ENCODE data around the gene WFDC2. TPM values are rescaled to one million over a fixed set of nuclear protein-coding genes. Genes with fewer than 3 reads are reported as not detected.

Gene WFDC2
- total RNA-seq, 1 donor from 2014 or later, result 4.1 TPM

- Histone ChIP-seq H3K27ac (ENCODE audit: low read depth, low read length) (no peak overlapping the region), H3K27me3 (ENCODE audit: insufficient read depth, low read length) (peaks cover 14% of the 10 kb centered on the region), H3K9ac (ENCODE audit: low read length) (no peak overlapping the region), H3K9me3 (ENCODE audit: insufficient read depth, low read depth, low read length) (no peaks in the 10 kb centered on the region), H3K4me1 (ENCODE audit: insufficient read depth, low read length) (no peaks in the 10 kb centered on the region), H2AFZ (ENCODE audit: low read depth, low read length) (no peak overlapping the region), H3K36me3 (ENCODE audit: insufficient read depth, low read length) (no peaks in the 10 kb centered on the region), H4K20me1 (ENCODE audit: insufficient read depth, low read length) (no peaks in the 10 kb centered on the region), H3K4me2 (ENCODE audit: low read length) (no peak overlapping the region), H3K4me3 (ENCODE audit: insufficient read depth, low read depth, low read length) (no peak overlapping the region), H3K79me2 (ENCODE audit: insufficient read depth, low read length) (no peaks in the 10 kb centered on the region)
- TF ChIP-seq EZH2 (IDR thresholded peaks at IDR 0.05; ENCODE audit: insufficient read depth, low read length), result no peak
- TF ChIP-seq, protein P1, sequence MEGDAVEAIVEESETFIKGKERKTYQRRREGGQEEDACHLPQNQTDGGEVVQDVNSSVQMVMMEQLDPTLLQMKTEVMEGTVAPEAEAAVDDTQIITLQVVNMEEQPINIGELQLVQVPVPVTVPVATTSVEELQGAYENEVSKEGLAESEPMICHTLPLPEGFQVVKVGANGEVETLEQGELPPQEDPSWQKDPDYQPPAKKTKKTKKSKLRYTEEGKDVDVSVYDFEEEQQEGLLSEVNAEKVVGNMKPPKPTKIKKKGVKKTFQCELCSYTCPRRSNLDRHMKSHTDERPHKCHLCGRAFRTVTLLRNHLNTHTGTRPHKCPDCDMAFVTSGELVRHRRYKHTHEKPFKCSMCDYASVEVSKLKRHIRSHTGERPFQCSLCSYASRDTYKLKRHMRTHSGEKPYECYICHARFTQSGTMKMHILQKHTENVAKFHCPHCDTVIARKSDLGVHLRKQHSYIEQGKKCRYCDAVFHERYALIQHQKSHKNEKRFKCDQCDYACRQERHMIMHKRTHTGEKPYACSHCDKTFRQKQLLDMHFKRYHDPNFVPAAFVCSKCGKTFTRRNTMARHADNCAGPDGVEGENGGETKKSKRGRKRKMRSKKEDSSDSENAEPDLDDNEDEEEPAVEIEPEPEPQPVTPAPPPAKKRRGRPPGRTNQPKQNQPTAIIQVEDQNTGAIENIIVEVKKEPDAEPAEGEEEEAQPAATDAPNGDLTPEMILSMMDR (IDR thresholded peaks at IDR 0.05; ENCODE audit: insufficient read depth, low read depth, low read length), result peak; percentile 3
- H3K4me3 Mint-ChIP-seq (ENCODE audit: unreplicated experiment), result no peak overlapping the region
- no peak overlapping the region for H3K27ac Mint-ChIP-seq (ENCODE audit: unreplicated experiment)
- H3K4me1 Mint-ChIP-seq (ENCODE audit: low read depth, unreplicated experiment), result no peaks in the 10 kb centered on the region
- no peaks in the 10 kb centered on the region for H3K36me3 Mint-ChIP-seq (ENCODE audit: low read depth, unreplicated experiment)
- peaks cover 7% of the 10 kb centered on the region for H3K27me3 Mint-ChIP-seq (ENCODE audit: low read depth, unreplicated experiment)
- DNase-seq (ENCODE audit: low read depth) (no peak), FAIRE-seq (no peak)
- no peaks in the 10 kb centered on the region for H3K9me3 Mint-ChIP-seq (ENCODE audit: unreplicated experiment)
These were observed 17.7 kb downstream of the WFDC2 start for GRCh38 chr20:45487231-45487635.

DNA sequence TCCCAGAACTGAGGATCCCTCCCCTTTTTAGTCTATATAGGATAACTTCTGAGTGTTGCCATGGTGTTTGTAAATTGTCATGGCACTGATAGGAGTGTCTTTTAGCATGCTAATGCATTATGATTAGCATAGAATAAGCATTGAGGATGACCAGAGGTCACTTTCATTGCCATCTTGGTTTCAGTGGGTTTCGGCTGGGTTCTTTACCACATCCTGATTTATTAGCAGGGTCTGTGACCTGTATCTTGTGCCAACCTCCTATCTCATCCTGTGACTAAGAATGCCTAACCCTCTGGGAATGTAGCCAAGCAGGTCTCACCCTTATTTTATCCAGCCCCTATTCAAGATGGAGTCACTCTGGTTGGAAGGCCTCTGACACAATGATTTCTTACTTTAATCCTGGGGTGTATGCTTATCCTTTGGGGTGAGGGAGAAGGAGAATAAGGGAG, 19.6 kb downstream of the WFDC2 start:
- Mint-ChIP-seq H3K27ac (ENCODE audit: unreplicated experiment) (no peak overlapping the region), H3K36me3 (ENCODE audit: low read depth, unreplicated experiment) (no peaks in the 10 kb centered on the region), H3K9me3 (ENCODE audit: unreplicated experiment) (no peaks in the 10 kb centered on the region), H3K27me3 (ENCODE audit: low read depth, unreplicated experiment) (peaks cover 7% of the 10 kb centered on the region), H3K4me3 (ENCODE audit: unreplicated experiment) (no peak overlapping the region), H3K4me1 (ENCODE audit: low read depth, unreplicated experiment) (no peaks in the 10 kb centered on the region)
- Histone ChIP-seq H2AFZ (ENCODE audit: low read depth, low read length) (no peak overlapping the region), H3K4me1 (ENCODE audit: insufficient read depth, low read length) (no peaks in the 10 kb centered on the region), H3K27me3 (ENCODE audit: insufficient read depth, low read length) (peaks cover 14% of the 10 kb centered on the region), H3K4me2 (ENCODE audit: low read length) (no peak overlapping the region), H3K9ac (ENCODE audit: low read length) (no peak overlapping the region), H3K36me3 (ENCODE audit: insufficient read depth, low read length) (no peaks in the 10 kb centered on the region), H3K9me3 (ENCODE audit: insufficient read depth, low read depth, low read length) (no peaks in the 10 kb centered on the region), H4K20me1 (ENCODE audit: insufficient read depth, low read length) (no peaks in the 10 kb centered on the region), H3K4me3 (ENCODE audit: insufficient read depth, low read depth, low read length) (no peak overlapping the region), H3K27ac (ENCODE audit: low read depth, low read length) (no peak overlapping the region), H3K79me2 (ENCODE audit: insufficient read depth, low read length) (no peaks in the 10 kb centered on the region)
- FAIRE-seq (no peak), DNase-seq (ENCODE audit: low read depth) (peak; percentile 5)
- TF ChIP-seq, protein P1 (IDR thresholded peaks at IDR 0.05; ENCODE audit: insufficient read depth, low read depth, low read length), result no peak
- TF ChIP-seq EZH2 (IDR thresholded peaks at IDR 0.05; ENCODE audit: insufficient read depth, low read length), result no peak

DNA sequence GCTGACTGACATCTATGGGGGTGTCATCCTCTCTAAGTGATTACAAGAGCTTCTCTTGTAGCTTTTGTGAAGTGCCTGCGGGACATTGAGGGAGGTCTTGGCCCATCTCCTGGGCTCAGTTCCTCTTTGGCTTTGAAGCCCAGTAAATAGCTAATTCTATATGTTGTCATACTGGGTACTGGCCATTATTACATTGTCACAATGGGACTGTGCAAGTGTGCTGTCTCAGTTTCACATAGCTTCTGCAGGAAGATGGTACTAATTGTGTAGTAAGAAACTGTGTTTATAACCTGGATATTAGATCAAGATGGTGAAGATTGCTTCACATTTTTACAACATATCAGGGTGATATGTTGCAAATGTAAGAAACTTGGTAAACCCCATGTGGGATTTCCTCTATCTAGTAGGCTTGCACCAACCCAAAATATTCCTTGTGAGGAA, 26.0 kb downstream of the WFDC2 start:
- Histone ChIP-seq H2AFZ (ENCODE audit: low read depth, low read length) (no peak overlapping the region), H3K27ac (ENCODE audit: low read depth, low read length) (no peak overlapping the region), H3K9ac (ENCODE audit: low read length) (no peak overlapping the region), H3K4me2 (ENCODE audit: low read length) (no peak overlapping the region), H3K4me1 (ENCODE audit: insufficient read depth, low read length) (no peaks in the 10 kb centered on the region), H3K4me3 (ENCODE audit: insufficient read depth, low read depth, low read length) (no peak overlapping the region), H3K36me3 (ENCODE audit: insufficient read depth, low read length) (no peaks in the 10 kb centered on the region), H3K9me3 (ENCODE audit: insufficient read depth, low read depth, low read length) (no peaks in the 10 kb centered on the region), H4K20me1 (ENCODE audit: insufficient read depth, low read length) (no peaks in the 10 kb centered on the region), H3K79me2 (ENCODE audit: insufficient read depth, low read length) (no peaks in the 10 kb centered on the region), H3K27me3 (ENCODE audit: insufficient read depth, low read length) (peaks cover 6% of the 10 kb centered on the region)
- Mint-ChIP-seq H3K9me3 (ENCODE audit: unreplicated experiment) (no peaks in the 10 kb centered on the region), H3K4me1 (ENCODE audit: low read depth, unreplicated experiment) (no peaks in the 10 kb centered on the region), H3K27me3 (ENCODE audit: low read depth, unreplicated experiment) (peaks cover 9% of the 10 kb centered on the region), H3K4me3 (ENCODE audit: unreplicated experiment) (no peak overlapping the region), H3K36me3 (ENCODE audit: low read depth, unreplicated experiment) (no peaks in the 10 kb centered on the region), H3K27ac (ENCODE audit: unreplicated experiment) (no peak overlapping the region)
- FAIRE-seq (no peak), DNase-seq (ENCODE audit: low read depth) (no peak)
- no peak for TF ChIP-seq EZH2 (IDR thresholded peaks at IDR 0.05; ENCODE audit: insufficient read depth, low read length)
- TF ChIP-seq, protein P1 (IDR thresholded peaks at IDR 0.05; ENCODE audit: insufficient read depth, low read depth, low read length), result no peak

Data from astrocyte (in vitro differentiated cells and primary cell).